ENCODE data around the gene EIF2D.

Gene EIF2D

GRCh38 chr1:206551296-206551985 lies 60.8 kb downstream of the EIF2D start:
- DNase-seq (ENCODE audit: low read depth in 2 of 2, low spot score in 1 of 2): no peak

DNA sequence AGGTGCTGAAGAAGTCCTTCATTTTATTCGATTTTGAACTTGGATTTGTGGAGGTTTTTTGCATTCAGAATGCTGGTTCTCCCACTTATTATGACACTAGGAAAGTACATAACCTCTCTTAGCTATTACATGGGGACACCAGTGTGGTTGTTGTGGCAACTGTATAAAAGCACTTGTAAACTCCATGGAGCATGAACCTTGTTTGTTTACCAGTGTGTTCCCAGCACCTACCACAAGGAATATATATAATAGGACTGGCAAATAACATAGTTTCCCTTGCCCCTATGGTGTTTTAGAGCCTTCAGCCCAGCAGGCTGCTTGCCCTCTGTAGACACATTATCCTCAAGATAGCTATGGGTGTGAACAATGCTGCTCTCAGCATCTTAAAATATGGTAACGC lies 61.8 kb downstream of the EIF2D start:
- DNase-seq (ENCODE audit: low read depth in 2 of 2, low spot score in 1 of 2): no peak

DNA sequence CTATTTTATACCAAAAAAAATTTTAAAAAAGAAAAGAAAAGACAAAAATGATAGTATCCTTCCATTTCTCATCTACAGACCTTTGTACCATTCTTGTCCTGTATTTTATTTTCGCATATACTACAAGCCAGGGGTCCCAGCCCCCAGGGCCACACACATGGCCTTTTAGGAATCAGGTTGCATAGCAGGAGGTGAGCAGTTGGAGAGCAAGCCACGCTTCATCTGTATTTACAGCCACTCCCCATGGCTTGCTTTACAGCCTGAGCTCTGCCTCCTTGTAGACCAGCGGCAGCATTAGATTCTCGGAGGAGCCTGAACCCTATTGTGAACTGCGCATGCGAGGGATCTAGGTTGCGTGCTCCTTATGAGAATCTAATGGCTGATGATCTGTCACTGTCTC lies 65.2 kb downstream of the EIF2D start:
- DNase-seq (ENCODE audit: low read depth in 2 of 2, low spot score in 1 of 2): no peak

DNA sequence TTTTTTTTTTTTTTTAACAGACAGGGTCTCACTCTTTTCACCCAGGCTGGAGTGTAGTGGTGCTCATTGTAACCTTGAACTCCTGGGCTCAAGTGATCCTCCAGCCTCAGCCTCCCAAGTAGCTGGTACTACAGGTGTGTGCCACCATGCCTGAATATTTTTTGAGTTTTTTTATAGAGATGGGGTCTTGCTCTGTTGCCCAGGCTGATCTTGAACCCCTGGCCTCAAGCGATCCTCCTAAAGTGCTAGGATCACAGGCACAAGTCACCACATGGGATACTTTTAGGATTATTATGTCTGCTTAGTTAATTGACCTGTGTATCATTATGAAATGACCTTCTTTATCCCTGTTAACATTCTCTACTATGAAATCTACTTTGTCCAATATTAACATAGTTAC lies 66.9 kb downstream of the EIF2D start:
- no peak for DNase-seq (ENCODE audit: low read depth in 2 of 2, low spot score in 1 of 2)

DNA sequence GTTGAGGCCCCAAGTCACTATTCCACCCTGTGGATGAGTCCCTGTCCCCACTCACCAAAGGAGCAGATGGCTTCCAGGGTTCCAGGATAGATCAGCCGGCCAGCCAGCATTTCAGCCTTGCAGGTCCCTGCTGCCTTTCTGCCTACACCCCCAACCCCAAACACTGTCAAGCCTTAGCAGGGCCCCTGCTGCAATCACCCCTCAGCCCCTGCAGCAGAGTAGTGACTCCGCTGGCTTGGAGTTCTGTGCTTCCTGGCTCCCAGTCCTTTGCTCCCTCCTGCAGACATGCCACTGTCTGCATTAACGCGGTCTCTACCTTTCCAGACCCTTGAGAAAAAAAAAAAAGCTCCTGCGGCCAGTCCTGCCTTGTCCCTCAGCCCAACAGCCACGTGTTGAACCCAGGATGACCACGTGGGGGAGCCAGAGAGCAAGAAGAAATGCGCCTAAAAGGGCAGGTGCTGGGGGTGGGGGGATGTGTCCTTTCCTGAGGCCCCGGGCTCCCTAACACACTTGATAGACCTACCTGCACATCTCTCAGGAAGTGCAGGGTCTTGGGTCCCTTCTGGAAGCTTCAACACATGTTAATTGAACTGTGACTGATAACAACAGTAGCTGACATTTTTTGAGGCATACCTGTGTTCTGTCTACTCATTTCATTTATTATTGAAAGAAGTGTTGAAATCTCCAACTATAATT lies 67.6 kb downstream of the EIF2D start:
- peak; percentile 67 to 87 for DNase-seq (ENCODE audit: low read depth in 2 of 2, low spot score in 1 of 2)

Data from stimulated activated CD8-positive, alpha-beta memory T cell treated with anti-CD3 and anti-CD28 coated beads, Interleukin-4, amount 100 ng/mL, for 4 hours (primary cell).